Neural cell (in vitro differentiated cells): ENCODE data around the gene RSPO4. TPM values are rescaled to one million over a fixed set of nuclear protein-coding genes. Genes with fewer than 3 reads are reported as not detected.

Experiments
- H2AFZ ChIP-seq: fragments of 200-600, 300-800 bp; sonication (generic), shearing (Covaris generic); 2 replicates; pipeline ENCODE4 v1.6.0; 2014; ENCODE audit warnings: low read depth, mild to moderate bottlenecking, antibody characterized with exemption, low read length, moderate library complexity
- H3F3A ChIP-seq: fragments of 200-600 bp; shearing (Covaris generic); 2 replicates; pipeline ENCODE4 v1.6.1; 2016; ENCODE audit warnings: mild to moderate bottlenecking, moderate library complexity, mixed read lengths, antibody characterized with exemption, low read length; ENCODE audit not compliant: insufficient read depth, poor library complexity, severe bottlenecking
- H3K27ac ChIP-seq: fragments of 200-600, 300-800 bp; sonication (generic), shearing (Covaris generic); 2 replicates; pipeline ENCODE4 v1.5.1; 2014; ENCODE audit warnings: mild to moderate bottlenecking, low read length, moderate library complexity
- H3K27me3 ChIP-seq: fragments of 300-800, 200-600 bp; sonication (generic), shearing (Covaris generic); 2 replicates; pipeline ENCODE4 v1.6.0; 2014; ENCODE audit warnings: mild to moderate bottlenecking, low read depth, low read length, moderate library complexity; ENCODE audit not compliant: insufficient read depth
- H3K36me3 ChIP-seq: fragments of 300-800, 200-600 bp; sonication (generic), shearing (Covaris generic); 2 replicates; pipeline ENCODE4 v1.5.1; 2014; ENCODE audit warnings: mild to moderate bottlenecking, antibody characterized with exemption, low read length, moderate library complexity; ENCODE audit not compliant: insufficient read depth
- H3K4me2 ChIP-seq: fragments of 300-800, 200-600 bp; sonication (generic), shearing (Covaris generic); 2 replicates; pipeline ENCODE4 v1.6.0; 2014; ENCODE audit warnings: mild to moderate bottlenecking, low read length
- H3K4me3 ChIP-seq: fragments of 300-800, 200-600 bp; sonication (generic), shearing (Covaris generic); 2 replicates; pipeline ENCODE4 v1.5.1; 2014; ENCODE audit warnings: mild to moderate bottlenecking, low read length, moderate library complexity
- H3K79me2 ChIP-seq: fragments of 200-600 bp; shearing (Covaris generic); replicated peaks from 2 replicates; pipeline ENCODE4 v1.6.0; 2014; ENCODE audit warnings: mild to moderate bottlenecking, low read length, moderate library complexity; ENCODE audit not compliant: insufficient read depth
- H3K9ac ChIP-seq: fragments of 300-800, 200-600 bp; sonication (generic), shearing (Covaris generic); 2 replicates; pipeline ENCODE4 v1.6.1; 2016; ENCODE audit warnings: mild to moderate bottlenecking, low read length, mixed read lengths
- H3K9me2 ChIP-seq: fragments of 200-600 bp; shearing (Covaris generic); 2 replicates; pipeline ENCODE4 v1.6.1; 2016; ENCODE audit warnings: mild to moderate bottlenecking, low read length, mixed read lengths; ENCODE audit not compliant: insufficient read depth
- H3K9me3 ChIP-seq: fragments of 200-600, 300-800 bp; sonication (generic), shearing (Covaris generic); 2 replicates; pipeline ENCODE4 v1.6.1; 2016; ENCODE audit warnings: mild to moderate bottlenecking, mixed run types, low read length, moderate library complexity, mixed read lengths
- H4K20me1 ChIP-seq: fragments of 200-600 bp; shearing (Covaris generic); 2 replicates; pipeline ENCODE4 v1.6.1; 2016; ENCODE audit warnings: mild to moderate bottlenecking, mixed run types; ENCODE audit not compliant: insufficient read depth
- CTCF ChIP-seq: fragments of 450-650 bp; IDR thresholded peaks from 2 replicates; pipeline ENCODE4 v1.5.1; 2014; ENCODE audit warnings: antibody characterized with exemption, mild to moderate bottlenecking, moderate library complexity; ENCODE audit not compliant: poor library complexity, severe bottlenecking
- EP300 ChIP-seq: fragments of 450-650 bp; conservative IDR thresholded peaks from 2 replicates; pipeline ENCODE4 v1.6.1; 2014; ENCODE audit warnings: antibody characterized with exemption, mild to moderate bottlenecking, moderate library complexity; ENCODE audit not compliant: poor library complexity, severe bottlenecking
- EZH2 ChIP-seq: fragments of 200-600, 300-800 bp; shearing (Covaris generic), sonication (generic); IDR thresholded peaks from 2 replicates; pipeline ENCODE4 v1.6.1; 2014; ENCODE audit warnings: antibody characterized with exemption, low read length, borderline replicate concordance, mild to moderate bottlenecking; ENCODE audit not compliant: insufficient read depth, poor library complexity, severe bottlenecking
- MXI1 ChIP-seq: fragments of 450-650 bp; conservative IDR thresholded peaks from 2 replicates; pipeline ENCODE4 v1.6.1; 2014; ENCODE audit warnings: antibody characterized with exemption, mild to moderate bottlenecking; ENCODE audit not compliant: poor library complexity, severe bottlenecking
- POLR2AphosphoS5 ChIP-seq: IDR thresholded peaks from 2 replicates; pipeline ENCODE4 v1.6.1; 2012
- RAD21 ChIP-seq: fragments of 450-650 bp; conservative IDR thresholded peaks from 2 replicates; pipeline ENCODE4 v1.6.1; 2014; ENCODE audit warnings: antibody characterized with exemption, mild to moderate bottlenecking, moderate library complexity
- SMC3 ChIP-seq: fragments of 450-650 bp; conservative IDR thresholded peaks from 2 replicates; pipeline ENCODE4 v1.6.1; 2014; ENCODE audit warnings: antibody characterized with exemption, mild to moderate bottlenecking, moderate library complexity; ENCODE audit not compliant: poor library complexity
- TAF1 ChIP-seq: IDR thresholded peaks from 2 replicates; pipeline ENCODE4 v1.6.1; 2012; ENCODE audit warnings: low read depth
- polyA minus RNA-seq: library from RNA; depleted of rRNA, polyadenylated mRNA; stranded (reverse); fragments of >200 nt; gene quantifications from 2 replicates; pipeline ENCODE4 v1.2.3, GENCODE V29; 2014
- polyA plus RNA-seq: library from polyadenylated mRNA; depleted of rRNA; stranded (reverse); fragments of >200 nt; gene quantifications from 2 replicates; pipeline ENCODE4 v1.2.3, GENCODE V29; 2014
- TF ChIP-seq, protein P1 (sequence below): IDR thresholded peaks from 2 replicates; pipeline ENCODE4 v1.6.1; 2012; ENCODE audit warnings: borderline replicate concordance

Gene RSPO4
- polyA plus RNA-seq (0.19 and 0.26 TPM in 2 replicates), polyA minus RNA-seq (not detected in 2 replicates)

GRCh38 chr20:1001911-1002681 lies at the start of gene RSPO4:
RSPO4 (minus strand) TSS chr20:1002311; CDS start chr20:1002164, 147 bp downstream.
- H3K9me2 ChIP-seq, result no peaks in the 10 kb centered on the region
- no peaks in the 10 kb centered on the region for H3K9me3 ChIP-seq
- peaks cover 31% of the 10 kb centered on the region for H3K27me3 ChIP-seq
- H3K79me2 ChIP-seq, result no peaks in the 10 kb centered on the region
- no peak within 1 kb of the TSS for H3K4me2 ChIP-seq
- H3K36me3 ChIP-seq, result no peaks in the 10 kb centered on the region
- H2AFZ ChIP-seq, result no peak within 1 kb of the TSS
- no peak within 1 kb of the TSS for H3K27ac ChIP-seq
- no peaks in the 10 kb centered on the region for H4K20me1 ChIP-seq
- peak within 1 kb of the TSS; percentile 20 for H3K9ac ChIP-seq
- no peak for TF ChIP-seq POLR2AphosphoS5
- no peak for TF ChIP-seq TAF1
- no peak for TF ChIP-seq CTCF
- no peak for TF ChIP-seq EP300
- TF ChIP-seq, protein P1, sequence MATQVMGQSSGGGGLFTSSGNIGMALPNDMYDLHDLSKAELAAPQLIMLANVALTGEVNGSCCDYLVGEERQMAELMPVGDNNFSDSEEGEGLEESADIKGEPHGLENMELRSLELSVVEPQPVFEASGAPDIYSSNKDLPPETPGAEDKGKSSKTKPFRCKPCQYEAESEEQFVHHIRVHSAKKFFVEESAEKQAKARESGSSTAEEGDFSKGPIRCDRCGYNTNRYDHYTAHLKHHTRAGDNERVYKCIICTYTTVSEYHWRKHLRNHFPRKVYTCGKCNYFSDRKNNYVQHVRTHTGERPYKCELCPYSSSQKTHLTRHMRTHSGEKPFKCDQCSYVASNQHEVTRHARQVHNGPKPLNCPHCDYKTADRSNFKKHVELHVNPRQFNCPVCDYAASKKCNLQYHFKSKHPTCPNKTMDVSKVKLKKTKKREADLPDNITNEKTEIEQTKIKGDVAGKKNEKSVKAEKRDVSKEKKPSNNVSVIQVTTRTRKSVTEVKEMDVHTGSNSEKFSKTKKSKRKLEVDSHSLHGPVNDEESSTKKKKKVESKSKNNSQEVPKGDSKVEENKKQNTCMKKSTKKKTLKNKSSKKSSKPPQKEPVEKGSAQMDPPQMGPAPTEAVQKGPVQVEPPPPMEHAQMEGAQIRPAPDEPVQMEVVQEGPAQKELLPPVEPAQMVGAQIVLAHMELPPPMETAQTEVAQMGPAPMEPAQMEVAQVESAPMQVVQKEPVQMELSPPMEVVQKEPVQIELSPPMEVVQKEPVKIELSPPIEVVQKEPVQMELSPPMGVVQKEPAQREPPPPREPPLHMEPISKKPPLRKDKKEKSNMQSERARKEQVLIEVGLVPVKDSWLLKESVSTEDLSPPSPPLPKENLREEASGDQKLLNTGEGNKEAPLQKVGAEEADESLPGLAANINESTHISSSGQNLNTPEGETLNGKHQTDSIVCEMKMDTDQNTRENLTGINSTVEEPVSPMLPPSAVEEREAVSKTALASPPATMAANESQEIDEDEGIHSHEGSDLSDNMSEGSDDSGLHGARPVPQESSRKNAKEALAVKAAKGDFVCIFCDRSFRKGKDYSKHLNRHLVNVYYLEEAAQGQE, result no peak
- no peak for TF ChIP-seq EZH2
- TF ChIP-seq MXI1, result no peak
- TF ChIP-seq RAD21, result no peak
- TF ChIP-seq SMC3, result no peak
- peak within 1 kb of the TSS; percentile 65 for H3K4me3 ChIP-seq
- H3F3A ChIP-seq, result no peaks in the 10 kb centered on the region

DNA sequence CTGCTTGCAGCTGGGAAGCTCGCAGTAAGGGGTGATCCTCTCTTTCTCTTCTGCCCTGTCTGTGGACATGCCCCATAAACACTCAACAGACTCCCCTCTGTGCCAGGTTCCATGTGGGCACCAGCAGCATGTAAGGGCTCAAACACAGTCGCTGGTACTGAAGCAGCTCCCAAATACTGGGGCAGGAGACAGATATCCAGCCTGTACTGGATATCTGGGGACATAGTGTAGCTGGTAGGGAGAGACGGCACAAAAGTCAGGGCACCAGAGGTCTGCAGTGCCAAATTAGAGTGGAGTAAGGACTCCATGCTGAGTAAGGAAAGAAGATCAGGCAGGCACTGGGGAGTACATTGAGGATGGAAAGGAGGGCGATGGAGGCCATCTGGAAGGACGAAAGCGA lies 48.3 kb upstream of the RSPO4 start:
- no peak for TF ChIP-seq EP300
- TF ChIP-seq MXI1, result no peak
- no peak for TF ChIP-seq RAD21
- TF ChIP-seq, protein P1, result no peak
- no peak for TF ChIP-seq TAF1
- TF ChIP-seq SMC3, result no peak
- TF ChIP-seq CTCF, result no peak
- no peak for TF ChIP-seq POLR2AphosphoS5
- TF ChIP-seq EZH2, result no peak
- Histone ChIP-seq H3F3A (no peaks in the 10 kb centered on the region), H3K36me3 (no peaks in the 10 kb centered on the region), H3K79me2 (no peaks in the 10 kb centered on the region), H3K4me3 (no peak overlapping the region), H3K27me3 (no peaks in the 10 kb centered on the region), H3K9me2 (no peaks in the 10 kb centered on the region), H3K4me2 (no peak overlapping the region), H3K27ac (no peak overlapping the region), H2AFZ (no peak overlapping the region), H3K9ac (no peak overlapping the region), H4K20me1 (no peaks in the 10 kb centered on the region), H3K9me3 (no peaks in the 10 kb centered on the region)
